ENCODE data around the gene ADSS1. TPM values are rescaled to one million over a fixed set of nuclear protein-coding genes. Genes with fewer than 3 reads are reported as not detected.

Gene ADSS1
- total RNA-seq, 1 donor from 2014 or later: 89.8 TPM

GRCh38 chr14:104739026-104739425, 15.0 kb downstream of the ADSS1 start:
- Histone ChIP-seq H3K36me3 (ENCODE audit: control insufficient read depth in 3 of 3, insufficient read depth in 3 of 3, low read length in 3 of 3) (peaks cover 55 to 69% (median 64%) of the 10 kb centered on the region in 3 donors), H3K4me3 (ENCODE audit: low read length in 3 of 3) (no peak overlapping the region), H3K4me1 (ENCODE audit: control insufficient read depth in 3 of 3, insufficient read depth in 3 of 3, low read length in 3 of 3) (peaks cover 44 to 82% (median 45%) of the 10 kb centered on the region in 3 donors), H3K9me3 (ENCODE audit: control insufficient read depth in 3 of 3, low read length in 3 of 3) (no peaks in the 10 kb centered on the region), H3K27ac (ENCODE audit: low read depth, low read length) (peak overlapping the region; percentile 96), H3K27me3 (ENCODE audit: control insufficient read depth in 3 of 3, insufficient read depth in 3 of 3, low read length in 3 of 3) (no peaks in the 10 kb centered on the region), H3K9ac (ENCODE audit: low read depth in 1 of 3, low read length in 3 of 3) (peak overlapping the region in 1 of 3 donors; percentile 33)

DNA sequence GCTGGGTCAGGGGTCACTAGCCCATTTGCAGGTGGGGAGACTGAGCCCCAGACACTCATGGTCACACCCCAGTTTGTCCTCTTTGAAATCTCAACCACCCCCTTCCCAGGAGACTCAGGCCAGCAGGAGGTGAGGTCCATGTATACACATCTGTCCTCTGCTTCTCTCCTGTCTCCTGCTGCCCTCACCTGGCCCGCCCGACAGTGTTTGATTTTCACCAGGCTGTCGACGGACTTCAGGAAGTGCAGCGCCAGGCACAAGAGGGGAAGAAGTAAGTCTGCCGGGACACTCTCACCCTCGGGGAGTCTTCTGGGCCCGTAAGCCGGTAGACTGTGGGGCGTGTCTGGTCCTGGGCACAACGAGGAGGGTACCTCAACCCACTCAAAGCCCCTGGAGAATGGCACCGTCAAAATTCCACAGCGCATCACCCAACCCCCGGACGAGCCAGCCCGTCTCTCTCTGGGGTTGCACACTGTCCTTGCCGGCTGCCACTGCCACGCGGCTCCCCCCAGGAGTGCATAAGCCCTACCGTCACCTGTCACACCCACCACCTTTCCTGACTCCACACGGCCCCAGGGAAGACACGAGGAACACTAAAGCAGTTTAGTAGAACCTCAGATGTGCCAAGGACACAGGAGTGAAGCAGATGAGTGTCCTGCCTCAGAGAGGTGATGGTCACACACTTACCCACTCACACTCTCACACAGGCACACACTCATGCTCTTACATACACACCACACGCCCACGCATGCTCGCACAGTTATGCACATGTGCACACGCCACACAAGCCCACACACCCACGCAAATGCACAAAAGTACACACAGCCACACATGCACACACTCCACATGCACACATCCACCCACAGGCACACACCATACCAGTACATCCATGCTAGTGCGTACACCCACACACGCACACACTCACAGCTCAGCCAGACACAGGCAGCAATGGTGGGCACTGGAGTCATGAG, 15.8 kb downstream of the ADSS1 start:
- Histone ChIP-seq H3K27me3 (ENCODE audit: control insufficient read depth in 3 of 3, insufficient read depth in 3 of 3, low read length in 3 of 3) (no peaks in the 10 kb centered on the region), H3K9ac (ENCODE audit: low read depth in 1 of 3, low read length in 3 of 3) (peak overlapping the region in 1 of 3 donors; percentile 45), H3K4me3 (ENCODE audit: low read length in 3 of 3) (no peak overlapping the region), H3K27ac (ENCODE audit: low read depth, low read length) (no peak overlapping the region), H3K9me3 (ENCODE audit: control insufficient read depth in 3 of 3, low read length in 3 of 3) (no peaks in the 10 kb centered on the region), H3K4me1 (ENCODE audit: control insufficient read depth in 3 of 3, insufficient read depth in 3 of 3, low read length in 3 of 3) (peaks cover 37 to 74% (median 37%) of the 10 kb centered on the region in 3 donors), H3K36me3 (ENCODE audit: control insufficient read depth in 3 of 3, insufficient read depth in 3 of 3, low read length in 3 of 3) (peaks cover 61 to 76% (median 71%) of the 10 kb centered on the region in 3 donors)

DNA sequence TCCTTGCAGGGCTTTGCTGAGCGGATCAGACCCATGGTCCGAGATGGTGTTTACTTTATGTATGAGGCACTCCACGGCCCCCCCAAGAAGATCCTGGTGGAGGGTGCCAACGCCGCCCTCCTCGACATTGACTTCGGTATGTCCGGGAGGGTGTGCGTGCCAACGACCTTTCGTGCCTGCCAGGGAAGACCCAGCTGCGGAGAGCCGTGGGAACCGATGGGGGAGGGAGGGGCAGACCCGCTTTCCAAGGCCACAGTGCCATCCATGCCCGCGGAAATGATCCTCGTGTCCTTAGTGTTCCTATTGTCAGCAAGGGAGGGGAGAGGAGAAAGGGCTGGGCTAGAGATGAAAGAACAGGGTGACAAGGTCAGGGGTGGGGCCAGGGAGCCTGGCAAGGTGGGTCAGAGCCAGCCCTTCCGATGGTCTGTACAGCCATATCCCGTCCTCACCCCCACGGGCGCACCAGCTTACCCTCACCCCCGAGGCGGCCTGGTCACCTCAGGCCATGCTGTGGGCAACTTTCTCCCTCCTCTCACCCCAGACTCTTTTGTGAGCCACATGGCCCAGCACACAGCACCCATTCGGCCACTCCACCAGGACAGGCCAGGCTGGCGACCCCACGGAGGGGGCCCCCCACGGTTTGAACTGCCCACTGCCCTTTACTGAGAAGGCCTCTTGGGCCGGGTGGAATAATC, 17.2 kb downstream of the ADSS1 start:
- H3K36me3 ChIP-seq (ENCODE audit: control insufficient read depth in 3 of 3, insufficient read depth in 3 of 3, low read length in 3 of 3): peaks cover 75 to 88% (median 84%) of the 10 kb centered on the region in 3 donors
- peaks cover 31 to 74% (median 37%) of the 10 kb centered on the region in 3 donors for H3K4me1 ChIP-seq (ENCODE audit: control insufficient read depth in 3 of 3, insufficient read depth in 3 of 3, low read length in 3 of 3)
- no peak overlapping the region for H3K4me3 ChIP-seq (ENCODE audit: low read length in 3 of 3)
- H3K27me3 ChIP-seq (ENCODE audit: control insufficient read depth in 3 of 3, insufficient read depth in 3 of 3, low read length in 3 of 3): no peaks in the 10 kb centered on the region
- H3K27ac ChIP-seq (ENCODE audit: low read depth, low read length): peak overlapping the region; percentile 28
- no peaks in the 10 kb centered on the region for H3K9me3 ChIP-seq (ENCODE audit: control insufficient read depth in 3 of 3, low read length in 3 of 3)
- H3K9ac ChIP-seq (ENCODE audit: low read depth in 1 of 3, low read length in 3 of 3): peak overlapping the region in 2 of 3 donors; percentile 33 to 45

DNA sequence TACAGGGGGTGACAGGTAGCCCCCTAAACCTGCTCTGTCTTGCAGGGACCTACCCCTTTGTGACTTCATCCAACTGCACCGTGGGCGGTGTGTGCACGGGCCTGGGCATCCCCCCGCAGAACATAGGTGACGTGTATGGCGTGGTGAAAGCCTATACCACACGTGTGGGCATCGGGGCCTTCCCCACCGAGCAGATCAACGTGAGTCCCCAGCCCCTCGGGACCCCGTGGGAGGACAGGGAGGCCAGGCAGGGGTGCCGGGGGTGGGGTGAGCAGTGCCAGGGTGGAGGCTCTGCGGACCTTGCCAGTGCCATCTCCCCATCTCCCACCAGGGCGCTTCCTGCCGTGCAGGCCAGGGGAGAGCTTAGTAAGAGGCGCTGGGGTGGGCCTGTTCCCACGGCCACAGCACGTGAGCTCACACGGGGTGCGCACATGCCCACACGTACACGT, 17.8 kb downstream of the ADSS1 start:
- peaks cover 31 to 74% (median 35%) of the 10 kb centered on the region in 3 donors for H3K4me1 ChIP-seq (ENCODE audit: control insufficient read depth in 3 of 3, insufficient read depth in 3 of 3, low read length in 3 of 3)
- H3K27ac ChIP-seq (ENCODE audit: low read depth, low read length): peak overlapping the region; percentile 28
- H3K9me3 ChIP-seq (ENCODE audit: control insufficient read depth in 3 of 3, low read length in 3 of 3): no peaks in the 10 kb centered on the region
- H3K4me3 ChIP-seq (ENCODE audit: low read length in 3 of 3): no peak overlapping the region
- H3K36me3 ChIP-seq (ENCODE audit: control insufficient read depth in 3 of 3, insufficient read depth in 3 of 3, low read length in 3 of 3): peaks cover 80 to 91% (median 84%) of the 10 kb centered on the region in 3 donors
- no peaks in the 10 kb centered on the region for H3K27me3 ChIP-seq (ENCODE audit: control insufficient read depth in 3 of 3, insufficient read depth in 3 of 3, low read length in 3 of 3)
- H3K9ac ChIP-seq (ENCODE audit: low read depth in 1 of 3, low read length in 3 of 3): no peak overlapping the region

GRCh38 chr14:104742586-104743455, 18.8 kb downstream of the ADSS1 start:
- H3K4me1 ChIP-seq (ENCODE audit: control insufficient read depth in 3 of 3, insufficient read depth in 3 of 3, low read length in 3 of 3): peaks cover 27 to 68% (median 28%) of the 10 kb centered on the region in 3 donors
- H3K9me3 ChIP-seq (ENCODE audit: control insufficient read depth in 3 of 3, low read length in 3 of 3): no peaks in the 10 kb centered on the region
- no peak overlapping the region for H3K4me3 ChIP-seq (ENCODE audit: low read length in 3 of 3)
- peak overlapping the region in 1 of 3 donors; percentile 33 for H3K9ac ChIP-seq (ENCODE audit: low read depth in 1 of 3, low read length in 3 of 3)
- peaks cover 80 to 84% (median 80%) of the 10 kb centered on the region in 3 donors for H3K36me3 ChIP-seq (ENCODE audit: control insufficient read depth in 3 of 3, insufficient read depth in 3 of 3, low read length in 3 of 3)
- no peaks in the 10 kb centered on the region for H3K27me3 ChIP-seq (ENCODE audit: control insufficient read depth in 3 of 3, insufficient read depth in 3 of 3, low read length in 3 of 3)
- peak overlapping the region; percentile 33 for H3K27ac ChIP-seq (ENCODE audit: low read depth, low read length)

GRCh38 chr14:104743461-104744380, 19.7 kb downstream of the ADSS1 start:
- Histone ChIP-seq H3K4me1 (ENCODE audit: control insufficient read depth in 3 of 3, insufficient read depth in 3 of 3, low read length in 3 of 3) (peaks cover 32 to 68% (median 36%) of the 10 kb centered on the region in 3 donors), H3K27me3 (ENCODE audit: control insufficient read depth in 3 of 3, insufficient read depth in 3 of 3, low read length in 3 of 3) (no peaks in the 10 kb centered on the region), H3K27ac (ENCODE audit: low read depth, low read length) (no peak overlapping the region), H3K9ac (ENCODE audit: low read depth in 1 of 3, low read length in 3 of 3) (peak overlapping the region in 1 of 3 donors; percentile 33), H3K36me3 (ENCODE audit: control insufficient read depth in 3 of 3, insufficient read depth in 3 of 3, low read length in 3 of 3) (peaks cover 74 to 77% (median 75%) of the 10 kb centered on the region in 3 donors), H3K4me3 (ENCODE audit: low read length in 3 of 3) (no peak overlapping the region), H3K9me3 (ENCODE audit: control insufficient read depth in 3 of 3, low read length in 3 of 3) (no peaks in the 10 kb centered on the region)

- Histone ChIP-seq H3K9ac (ENCODE audit: low read depth in 1 of 3, low read length in 3 of 3) (no peak overlapping the region), H3K9me3 (ENCODE audit: control insufficient read depth in 3 of 3, low read length in 3 of 3) (no peaks in the 10 kb centered on the region), H3K27me3 (ENCODE audit: control insufficient read depth in 3 of 3, insufficient read depth in 3 of 3, low read length in 3 of 3) (no peaks in the 10 kb centered on the region), H3K4me1 (ENCODE audit: control insufficient read depth in 3 of 3, insufficient read depth in 3 of 3, low read length in 3 of 3) (peaks cover 39 to 71% (median 42%) of the 10 kb centered on the region in 3 donors), H3K4me3 (ENCODE audit: low read length in 3 of 3) (no peak overlapping the region), H3K36me3 (ENCODE audit: control insufficient read depth in 3 of 3, insufficient read depth in 3 of 3, low read length in 3 of 3) (peaks cover 67 to 70% (median 69%) of the 10 kb centered on the region in 3 donors), H3K27ac (ENCODE audit: low read depth, low read length) (no peak overlapping the region)
These were observed 20.5 kb downstream of the ADSS1 start for GRCh38 chr14:104744484-104744883.

DNA sequence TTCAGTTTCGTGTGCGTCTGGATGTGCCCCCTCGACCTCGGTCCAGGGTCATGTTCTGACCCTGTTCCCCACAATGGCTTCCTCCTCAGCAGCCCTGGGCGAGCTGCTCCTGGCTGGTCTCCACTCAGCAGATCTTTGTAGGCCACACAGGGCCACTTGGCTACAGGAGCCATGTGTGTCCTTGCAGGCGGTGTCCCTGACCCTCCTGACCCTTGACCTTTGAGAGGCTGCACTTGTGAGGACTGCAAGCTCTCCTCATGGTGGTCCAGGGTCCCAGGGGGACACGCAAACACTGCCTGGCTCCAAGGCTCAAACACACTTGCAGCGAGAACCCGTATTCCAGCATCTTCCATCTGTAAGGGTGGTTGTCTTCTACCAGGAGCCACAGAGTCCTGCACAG, 21.4 kb downstream of the ADSS1 start:
- Histone ChIP-seq H3K27ac (ENCODE audit: low read depth, low read length) (no peak overlapping the region), H3K9ac (ENCODE audit: low read depth in 1 of 3, low read length in 3 of 3) (peak overlapping the region in 1 of 3 donors; percentile 16), H3K4me3 (ENCODE audit: low read length in 3 of 3) (no peak overlapping the region), H3K4me1 (ENCODE audit: control insufficient read depth in 3 of 3, insufficient read depth in 3 of 3, low read length in 3 of 3) (peaks cover 42 to 74% (median 47%) of the 10 kb centered on the region in 3 donors), H3K36me3 (ENCODE audit: control insufficient read depth in 3 of 3, insufficient read depth in 3 of 3, low read length in 3 of 3) (peaks cover 58 to 60% (median 59%) of the 10 kb centered on the region in 3 donors), H3K27me3 (ENCODE audit: control insufficient read depth in 3 of 3, insufficient read depth in 3 of 3, low read length in 3 of 3) (no peaks in the 10 kb centered on the region), H3K9me3 (ENCODE audit: control insufficient read depth in 3 of 3, low read length in 3 of 3) (no peaks in the 10 kb centered on the region)
